Measurements from ENCODE around the gene HYAL3. TPM values are rescaled to one million over a fixed set of nuclear protein-coding genes. Genes with fewer than 3 reads are reported as not detected.
A peak's percentile ranks its signal among the peaks of the same experiment; 100 is the strongest.

HYAL3 gene
- total RNA-seq, 5 donors from 2014 or later (not counting 1 experiment from before 2014, with no cell fraction given), result 2.6 to 6.2 (median 3.9) TPM

DNA sequence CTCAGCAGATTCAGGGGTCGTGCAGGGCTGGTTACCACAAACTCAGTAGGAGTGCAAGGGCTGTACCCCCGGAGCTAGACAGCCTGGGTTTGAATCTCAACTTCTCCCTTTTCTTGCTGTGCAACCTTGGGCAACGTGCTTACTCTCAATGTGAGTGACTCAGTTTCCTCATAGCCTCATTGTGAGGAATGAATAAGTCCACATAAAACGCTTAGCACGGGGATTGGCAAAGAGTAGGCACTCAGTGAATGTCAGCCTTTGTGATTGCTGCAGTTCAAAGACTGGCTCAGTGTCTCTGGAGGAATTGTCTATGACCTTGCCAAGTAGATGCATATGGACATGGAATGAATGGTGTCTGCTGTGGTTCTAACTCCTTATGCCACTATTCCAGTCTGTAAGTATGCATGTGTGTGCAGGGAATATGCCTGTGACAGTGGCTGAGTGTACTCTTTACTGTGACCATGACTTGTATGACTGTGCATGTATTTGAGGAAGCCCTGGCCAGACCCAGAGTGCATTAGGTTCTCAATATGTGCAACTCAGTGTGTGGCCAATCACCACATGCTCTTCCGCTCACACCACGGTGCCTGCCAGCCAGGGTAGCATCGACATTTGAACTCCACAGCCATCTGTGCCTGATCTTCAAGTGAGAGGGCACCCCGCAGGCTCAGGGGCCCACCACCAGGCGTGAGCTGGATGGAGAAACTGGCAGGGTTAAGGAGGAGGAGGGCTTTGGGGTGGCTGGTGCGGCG lies 900 bp upstream of the HYAL3 start:
- CTCF ChIA-PET, result interaction anchor here in 1 of 2 donors (0.5 to 1.8 kb wide), 10 partner anchors 17 to 292 kb away, joined by 3 to 16 read pairs (median 7); partner anchors contain the start of genes CYB561D2, GNAI2 and NPRL2
- Histone ChIP-seq H3K4me1 (ENCODE audit: control insufficient read depth in 1 of 2, extremely low read depth in 1 of 2, insufficient read depth in 2 of 2, low read length in 2 of 2) (peaks cover 9 to 38% of the 10 kb centered on the region in 2 experiments), H3K36me3 (ENCODE audit: control insufficient read depth in 2 of 2, extremely low read depth in 1 of 2, insufficient read depth in 1 of 2, low read length in 1 of 2) (peaks cover 4 to 5% of the 10 kb centered on the region in 2 donors), H3K9me3 (no peaks in the 10 kb centered on the region), H3K4me3 (ENCODE audit: control insufficient read depth in 1 of 2, extremely low read depth in 1 of 2, low read length in 1 of 2) (peak overlapping the region; percentile 74 to 92), H3K27ac (ENCODE audit: low read length) (peak overlapping the region; percentile 95), H3K27me3 (replicated peaks in 1 of 2; ENCODE audit: control insufficient read depth in 2 of 2, extremely low read depth in 1 of 2, insufficient read depth in 2 of 2, low read length in 1 of 2) (no peaks in the 10 kb centered on the region)
- no peak for DNase-seq
- Mint-ChIP-seq H3K27ac (peak overlapping the region; percentile 98 to 100), H3K9me3 (no peaks in the 10 kb centered on the region), H3K4me1 (peaks cover 25 to 33% (median 33%) of the 10 kb centered on the region in 3 donors), H3K36me3 (no peaks in the 10 kb centered on the region), H3K27me3 (no peaks in the 10 kb centered on the region), H3K4me3 (peak overlapping the region; percentile 95 to 97 (median 96))
- 61% methylated on average over 7 of the region's 12 CpGs for WGBS (ENCODE audit: insufficient coverage)
- no peak for ATAC-seq (replicated peaks in 1 of 4)
- POLR2A ChIA-PET, result interaction anchor here in 1 of 2 donors (0.6 to 1.9 kb wide), 4 partner anchors 21 to 486 kb away, joined by 3 to 13 read pairs (median 6); partner anchors contain the start of gene UBA7

GRCh38 chr3:50299638-50299928 lies 378 bp upstream of the HYAL3 start:
- ATAC-seq (replicated peaks in 1 of 4), result no peak
- 2% methylated on average over 12 of the region's 12 CpGs for WGBS (ENCODE audit: insufficient coverage)
- H3K4me1 Mint-ChIP-seq, result peaks cover 25 to 33% (median 33%) of the 10 kb centered on the region in 3 donors

DNA sequence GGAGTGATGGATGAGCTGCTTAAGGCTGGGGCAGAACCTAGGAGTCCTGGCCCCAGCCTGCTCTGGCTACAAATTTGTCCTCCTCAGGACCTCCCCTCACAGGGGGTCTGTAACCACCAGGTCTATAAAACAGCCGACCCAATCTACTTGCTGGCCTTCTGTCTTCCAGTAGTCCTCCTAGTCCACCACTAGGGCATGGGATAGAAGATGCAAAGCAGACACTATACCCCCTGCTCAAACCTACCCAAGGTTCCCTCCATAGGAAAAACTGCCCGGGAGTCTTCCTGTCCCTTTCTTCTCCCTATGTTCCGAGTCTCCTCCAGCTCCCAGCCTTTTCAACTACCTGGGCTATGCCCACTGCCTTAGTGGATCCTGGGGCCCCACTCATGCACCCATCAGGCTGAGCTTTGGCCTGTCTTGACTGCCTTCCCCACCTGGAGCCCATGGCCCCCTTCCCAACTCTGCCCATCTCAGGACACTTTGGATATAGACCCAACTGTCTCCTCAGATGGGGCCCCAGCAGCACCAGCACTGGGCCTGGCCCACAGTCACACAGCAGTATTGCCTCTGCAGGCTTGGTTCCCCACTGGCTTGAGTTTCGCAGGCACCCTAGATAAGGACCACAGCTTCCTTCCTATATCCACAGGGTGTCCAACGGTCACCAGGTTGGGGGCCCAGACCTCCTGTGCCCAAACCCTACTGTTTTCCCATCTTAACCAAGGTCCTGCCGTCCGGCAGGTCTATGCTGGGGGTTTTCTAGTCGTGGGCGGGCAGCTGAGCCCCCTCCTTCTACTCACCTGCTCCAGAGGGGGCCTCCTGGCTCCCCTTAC lies 1.1 kb downstream of the HYAL3 start:
- Mint-ChIP-seq H3K36me3 (no peaks in the 10 kb centered on the region), H3K4me3 (peak overlapping the region; percentile 95 to 97 (median 96)), H3K4me1 (peaks cover 25 to 34% (median 33%) of the 10 kb centered on the region in 3 donors), H3K9me3 (no peaks in the 10 kb centered on the region), H3K27ac (peak overlapping the region; percentile 98 to 100), H3K27me3 (no peaks in the 10 kb centered on the region)
- Histone ChIP-seq H3K27me3 (replicated peaks in 1 of 2; ENCODE audit: control insufficient read depth in 2 of 2, extremely low read depth in 1 of 2, insufficient read depth in 2 of 2, low read length in 1 of 2) (no peaks in the 10 kb centered on the region), H3K4me3 (ENCODE audit: control insufficient read depth in 1 of 2, extremely low read depth in 1 of 2, low read length in 1 of 2) (peak overlapping the region; percentile 75 to 92), H3K9me3 (no peaks in the 10 kb centered on the region), H3K36me3 (ENCODE audit: control insufficient read depth in 2 of 2, extremely low read depth in 1 of 2, insufficient read depth in 1 of 2, low read length in 1 of 2) (peaks cover 4 to 5% of the 10 kb centered on the region in 2 donors), H3K27ac (ENCODE audit: low read length) (peak overlapping the region; percentile 95), H3K4me1 (ENCODE audit: control insufficient read depth in 1 of 2, extremely low read depth in 1 of 2, insufficient read depth in 2 of 2, low read length in 2 of 2) (peaks cover 9 to 40% of the 10 kb centered on the region in 2 experiments)
- 52% methylated on average over 4 of the region's 9 CpGs for WGBS (ENCODE audit: insufficient coverage)
- ChIA-PET POLR2A (interaction anchor here in 1 of 2 donors (0.5 to 0.6 kb wide), 2 partner anchors 12 to 43 kb away, joined by 3 to 5 read pairs; partner anchors contain the start of gene RASSF1), CTCF (interaction anchor here (0.6 to 1.8 kb wide), 4 partner anchors 23 to 626 kb away, joined by 3 to 16 read pairs (median 4); no protein-coding TSS in a partner anchor)
- DNase-seq (no peak), ATAC-seq (replicated peaks in 1 of 4) (no peak)

More at GRCh38 chr3:50299638-50299928, 378 bp upstream of the HYAL3 start:
- H3K4me3 Mint-ChIP-seq, result peak overlapping the region; percentile 95 to 97 (median 96)
- no peaks in the 10 kb centered on the region for H3K27me3 Mint-ChIP-seq
- H3K27ac Mint-ChIP-seq, result peak overlapping the region; percentile 98 to 100
- no peaks in the 10 kb centered on the region for H3K36me3 Mint-ChIP-seq
- peak overlapping the region; percentile 74 to 92 for H3K4me3 ChIP-seq (ENCODE audit: control insufficient read depth in 1 of 2, extremely low read depth in 1 of 2, low read length in 1 of 2)
- H3K9me3 ChIP-seq, result no peaks in the 10 kb centered on the region
- H3K36me3 ChIP-seq (ENCODE audit: control insufficient read depth in 2 of 2, extremely low read depth in 1 of 2, insufficient read depth in 1 of 2, low read length in 1 of 2), result peaks cover 4 to 5% of the 10 kb centered on the region in 2 donors
- POLR2A ChIA-PET, result interaction anchor here in 1 of 2 donors (0.6 to 1.9 kb wide), 5 partner anchors 22 to 486 kb away, joined by 3 to 13 read pairs (median 4); partner anchors contain the start of genes GNAI2 and UBA7
- no peaks in the 10 kb centered on the region for H3K9me3 Mint-ChIP-seq
- no peaks in the 10 kb centered on the region for H3K27me3 ChIP-seq (replicated peaks in 1 of 2; ENCODE audit: control insufficient read depth in 2 of 2, extremely low read depth in 1 of 2, insufficient read depth in 2 of 2, low read length in 1 of 2)
- peak overlapping the region; percentile 95 for H3K27ac ChIP-seq (ENCODE audit: low read length)
- CTCF ChIA-PET, result interaction anchor here in 1 of 2 donors (0.7 to 1.8 kb wide), 11 partner anchors 18 to 128 kb away, joined by 3 to 16 read pairs (median 7); partner anchors contain the start of genes CYB561D2, GNAI2 and NPRL2
- peaks cover 9 to 38% of the 10 kb centered on the region in 2 experiments for H3K4me1 ChIP-seq (ENCODE audit: control insufficient read depth in 1 of 2, extremely low read depth in 1 of 2, insufficient read depth in 2 of 2, low read length in 2 of 2)
- no peak for DNase-seq

DNA sequence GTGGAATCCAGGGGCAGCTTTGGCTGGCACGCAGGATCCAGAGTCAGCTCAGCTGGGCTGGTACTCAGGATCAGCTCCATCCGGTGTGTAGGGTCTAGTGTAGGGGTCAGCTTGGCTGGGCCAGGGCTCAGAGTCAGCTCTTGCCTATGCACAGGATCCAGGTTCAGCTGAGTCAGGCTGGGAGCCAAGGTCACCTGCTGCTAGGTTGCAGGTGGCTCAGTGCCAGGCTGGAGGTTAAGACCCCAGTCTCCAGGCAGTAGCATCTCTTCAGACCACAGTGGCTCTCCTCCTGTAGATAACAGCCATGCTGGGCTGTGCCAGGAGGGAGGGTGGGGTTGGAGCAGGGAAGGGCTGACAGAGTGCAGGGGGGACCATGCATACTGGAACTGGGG lies 1.8 kb downstream of the HYAL3 start:
- Mint-ChIP-seq H3K9me3 (no peaks in the 10 kb centered on the region), H3K27me3 (no peaks in the 10 kb centered on the region), H3K27ac (peak overlapping the region in 1 of 2 donors; percentile 100), H3K4me1 (peaks cover 31 to 41% (median 40%) of the 10 kb centered on the region in 3 donors), H3K4me3 (peak overlapping the region; percentile 95 to 97 (median 96)), H3K36me3 (no peaks in the 10 kb centered on the region)
- peaks cover 3 to 5% of the 10 kb centered on the region in 2 donors for H3K36me3 ChIP-seq (ENCODE audit: control insufficient read depth in 2 of 2, extremely low read depth in 1 of 2, insufficient read depth in 1 of 2, low read length in 1 of 2)
- WGBS (ENCODE audit: insufficient coverage), result 100% methylated on average over 2 of the region's 2 CpGs
- no peaks in the 10 kb centered on the region for H3K27me3 ChIP-seq (replicated peaks in 1 of 2; ENCODE audit: control insufficient read depth in 2 of 2, extremely low read depth in 1 of 2, insufficient read depth in 2 of 2, low read length in 1 of 2)
- CTCF ChIA-PET, result no interaction called here
- H3K9me3 ChIP-seq, result no peaks in the 10 kb centered on the region
- POLR2A ChIA-PET, result no interaction called here
- H3K4me3 ChIP-seq (ENCODE audit: control insufficient read depth in 1 of 2, extremely low read depth in 1 of 2, low read length in 1 of 2), result no peak overlapping the region
- DNase-seq (peak in 1 of 35 experiments; percentile 13), ATAC-seq (replicated peaks in 1 of 4) (no peak)
- peaks cover 9 to 47% of the 10 kb centered on the region in 2 experiments for H3K4me1 ChIP-seq (ENCODE audit: control insufficient read depth in 1 of 2, extremely low read depth in 1 of 2, insufficient read depth in 2 of 2, low read length in 2 of 2)
- H3K27ac ChIP-seq (ENCODE audit: low read length), result no peak overlapping the region

DNA sequence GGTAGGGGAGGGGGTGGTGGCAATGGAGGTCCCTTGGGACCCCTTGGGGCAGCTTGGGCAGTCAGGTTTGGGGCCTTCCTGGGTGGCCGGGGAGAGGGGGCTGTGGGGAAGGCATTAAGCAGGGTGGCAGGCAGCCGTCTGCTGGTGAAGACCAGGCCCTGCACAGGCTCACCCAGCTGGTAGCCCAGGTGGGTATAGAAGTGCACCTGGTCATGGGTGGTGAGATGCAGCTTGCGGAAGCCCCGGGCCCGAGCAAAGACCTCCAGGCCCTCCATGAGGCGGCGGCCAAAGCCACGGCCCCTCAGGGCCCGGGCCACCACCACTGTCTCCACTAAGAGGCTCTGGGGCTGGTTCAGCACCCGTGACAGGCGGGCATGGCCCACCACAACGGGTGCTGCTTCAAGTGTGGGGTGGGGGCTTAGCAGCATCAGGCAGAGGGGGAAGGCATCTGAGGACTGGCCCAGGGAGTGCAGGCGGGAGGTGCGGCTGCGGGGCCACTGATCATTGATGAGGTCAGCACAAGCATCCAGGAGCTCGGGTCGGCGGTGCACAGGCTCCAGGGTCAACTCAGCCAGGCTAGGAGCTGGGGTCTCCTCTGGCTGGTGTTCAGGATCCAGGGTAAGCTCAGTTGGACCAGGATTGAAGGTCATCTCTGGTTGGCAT lies 2.4 kb downstream of the HYAL3 start:
- Mint-ChIP-seq H3K36me3 (no peaks in the 10 kb centered on the region), H3K4me3 (no peak overlapping the region), H3K9me3 (no peaks in the 10 kb centered on the region), H3K4me1 (peaks cover 33 to 43% (median 42%) of the 10 kb centered on the region in 3 donors), H3K27ac (peak overlapping the region; percentile 57 to 100), H3K27me3 (no peaks in the 10 kb centered on the region)
- no peak overlapping the region for H3K27ac ChIP-seq (ENCODE audit: low read length)
- H3K4me1 ChIP-seq (ENCODE audit: control insufficient read depth in 1 of 2, extremely low read depth in 1 of 2, insufficient read depth in 2 of 2, low read length in 2 of 2), result peaks cover 9 to 48% of the 10 kb centered on the region in 2 experiments
- ATAC-seq (replicated peaks in 1 of 4) (no peak), DNase-seq (peak in 1 of 35 experiments; percentile 5)
- H3K4me3 ChIP-seq (ENCODE audit: control insufficient read depth in 1 of 2, extremely low read depth in 1 of 2, low read length in 1 of 2), result no peak overlapping the region
- 93% methylated on average over 11 of the region's 18 CpGs for WGBS (ENCODE audit: insufficient coverage)
- no peaks in the 10 kb centered on the region for H3K9me3 ChIP-seq
- peaks cover 0 to 5% of the 10 kb centered on the region in 2 donors for H3K36me3 ChIP-seq (ENCODE audit: control insufficient read depth in 2 of 2, extremely low read depth in 1 of 2, insufficient read depth in 1 of 2, low read length in 1 of 2)
- no peaks in the 10 kb centered on the region for H3K27me3 ChIP-seq (replicated peaks in 1 of 2; ENCODE audit: control insufficient read depth in 2 of 2, extremely low read depth in 1 of 2, insufficient read depth in 2 of 2, low read length in 1 of 2)
- ChIA-PET POLR2A (no interaction called here), CTCF (no interaction called here)
